Embryonic facial prominence (tissue), 1 donor: Measurements from ENCODE around the gene CTNNBL1.
"Not testable (repeated sequence)": the region's sequence is repeated elsewhere in the genome, so short reads cannot be mapped to it uniquely, and the experiment has no call there.

Source experiments
- DNase-seq: peaks from one replicate; pipeline ENCODE4 v3.0.0-alpha.2; 2016; ENCODE audit errors: extremely low spot score

Gene CTNNBL1

DNA sequence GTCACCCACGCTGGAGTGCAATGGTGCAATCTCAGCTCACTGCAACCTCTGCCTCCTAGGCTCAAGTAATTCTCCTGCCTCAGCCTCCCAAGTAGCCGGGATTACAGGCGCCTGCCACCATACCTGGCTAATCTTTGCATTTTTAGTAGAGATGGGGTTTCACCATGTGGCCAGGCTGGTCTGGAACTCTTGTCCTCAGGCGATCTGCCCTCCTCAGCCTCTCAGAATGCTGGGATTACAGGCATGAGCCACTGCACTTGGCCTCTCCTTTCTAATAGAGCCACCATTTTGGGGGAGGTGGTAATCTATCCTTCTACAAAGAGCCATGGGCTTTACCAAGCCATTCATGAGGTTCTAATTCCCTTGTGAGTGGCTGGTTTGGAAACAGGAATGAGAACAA, 14.1 kb upstream of the CTNNBL1 start:
- not testable (repeated sequence) for DNase-seq

- DNase-seq = no peak
Observed at GRCh38 chr20:37680420-37680819, 13.4 kb upstream of the CTNNBL1 start.

- DNase-seq = no peak
Observed at GRCh38 chr20:37681384-37682112, 12.3 kb upstream of the CTNNBL1 start.

- not testable (repeated sequence) for DNase-seq
Observed at GRCh38 chr20:37683146-37683545, 10.7 kb upstream of the CTNNBL1 start.

DNA sequence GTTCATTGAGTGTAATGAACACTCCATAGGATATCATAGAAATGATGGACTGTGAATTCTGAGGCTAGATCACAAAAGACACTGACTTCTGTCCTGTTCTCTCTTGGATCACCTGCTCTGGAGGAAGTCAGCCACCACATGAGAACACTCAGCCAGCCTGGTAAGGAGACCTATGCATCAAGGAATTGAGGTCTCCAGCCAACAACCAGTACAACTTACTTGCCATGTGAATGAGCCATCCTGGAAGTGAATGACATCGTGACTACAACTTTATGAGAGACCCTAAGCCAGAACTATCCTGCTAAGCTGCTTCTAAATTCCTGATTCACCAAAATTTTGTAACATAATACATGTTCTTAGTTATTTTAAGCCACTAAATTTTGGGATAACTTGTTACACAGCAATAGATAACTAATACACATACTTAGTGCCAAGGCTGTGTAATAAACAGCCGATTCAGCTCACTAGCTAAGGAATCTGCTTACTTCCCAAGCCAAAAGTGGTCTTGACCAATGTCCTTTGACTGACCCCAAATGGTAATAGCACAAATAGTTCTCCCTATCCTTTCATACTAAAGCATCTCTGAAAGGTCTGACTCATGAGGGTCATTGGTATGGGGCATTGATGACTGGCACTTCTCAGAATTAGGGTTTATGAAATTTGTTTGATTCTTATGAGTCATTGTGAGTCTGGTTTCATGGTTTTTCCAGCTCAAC, 6.9 kb upstream of the CTNNBL1 start:
- DNase-seq = no peak

GRCh38 chr20:37687478-37687805, 6.4 kb upstream of the CTNNBL1 start:
- no peak for DNase-seq

- no peak for DNase-seq
Observed at GRCh38 chr20:37688093-37688492, 5.7 kb upstream of the CTNNBL1 start.

GRCh38 chr20:37690626-37691369, 3.0 kb upstream of the CTNNBL1 start:
- no peak for DNase-seq

DNA sequence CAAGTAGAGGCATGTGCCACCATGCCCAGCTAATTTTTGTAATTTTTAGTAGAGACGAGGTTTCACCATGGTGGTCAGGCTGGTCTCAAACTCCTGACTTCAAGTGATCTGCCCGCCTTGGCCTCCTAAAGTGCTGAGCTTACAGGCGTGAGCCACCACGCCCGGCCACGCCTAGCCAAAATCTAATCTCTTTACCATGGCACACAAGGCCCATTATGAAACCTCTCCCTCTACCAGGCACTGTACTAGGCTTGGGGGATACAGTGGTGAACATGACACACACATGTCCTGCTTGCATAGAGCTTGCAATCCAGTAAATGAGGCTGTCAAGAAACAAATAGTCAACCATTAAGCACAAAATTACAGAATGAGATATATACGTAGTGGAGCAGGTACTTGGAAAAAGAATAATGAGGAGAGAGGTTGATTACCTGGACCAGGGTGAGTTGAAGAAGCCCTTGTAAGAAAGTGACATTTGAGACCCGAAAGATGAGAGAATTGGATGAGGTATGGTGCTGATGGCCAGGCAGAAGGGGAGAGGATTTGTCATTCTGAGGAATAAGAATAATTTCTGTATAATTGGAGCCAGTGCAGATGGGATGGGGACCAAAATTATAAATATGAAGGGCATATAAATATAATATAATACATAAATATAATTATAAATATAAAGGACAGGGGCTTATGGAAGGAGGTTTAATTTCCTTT, 1.2 kb upstream of the CTNNBL1 start:
- no peak for DNase-seq

GRCh38 chr20:37693242-37693634, 592 bp upstream of the CTNNBL1 start:
- no peak for DNase-seq

GRCh38 chr20:37695684-37696342, 2.0 kb downstream of the CTNNBL1 start:
- DNase-seq = no peak

- DNase-seq = no peak
Observed at GRCh38 chr20:37697314-37697713, 3.5 kb downstream of the CTNNBL1 start.

DNA sequence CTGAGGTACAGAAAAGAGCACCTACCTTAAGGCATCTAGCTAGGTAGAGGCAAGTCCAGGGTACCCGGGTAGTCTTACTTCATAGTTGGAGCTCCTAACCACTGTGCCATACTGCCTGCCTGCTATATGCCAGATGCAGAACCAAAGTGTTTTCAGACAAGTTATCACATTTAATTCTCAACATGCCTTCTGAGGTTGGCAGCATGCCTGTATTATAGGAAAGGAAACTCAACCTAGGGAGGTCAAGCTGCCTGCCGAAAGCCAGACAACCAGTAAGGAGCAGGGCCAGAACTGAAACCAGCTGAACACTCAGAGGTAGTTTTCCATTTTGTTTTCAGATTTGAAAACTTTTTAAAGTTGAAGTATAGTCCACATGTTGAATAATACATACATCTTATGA, 5.4 kb downstream of the CTNNBL1 start:
- DNase-seq = no peak

- DNase-seq = no peak
Observed at GRCh38 chr20:37700301-37700700, 6.5 kb downstream of the CTNNBL1 start.

- not testable (repeated sequence) for DNase-seq
Observed at GRCh38 chr20:37701676-37702075, 7.8 kb downstream of the CTNNBL1 start.

DNA sequence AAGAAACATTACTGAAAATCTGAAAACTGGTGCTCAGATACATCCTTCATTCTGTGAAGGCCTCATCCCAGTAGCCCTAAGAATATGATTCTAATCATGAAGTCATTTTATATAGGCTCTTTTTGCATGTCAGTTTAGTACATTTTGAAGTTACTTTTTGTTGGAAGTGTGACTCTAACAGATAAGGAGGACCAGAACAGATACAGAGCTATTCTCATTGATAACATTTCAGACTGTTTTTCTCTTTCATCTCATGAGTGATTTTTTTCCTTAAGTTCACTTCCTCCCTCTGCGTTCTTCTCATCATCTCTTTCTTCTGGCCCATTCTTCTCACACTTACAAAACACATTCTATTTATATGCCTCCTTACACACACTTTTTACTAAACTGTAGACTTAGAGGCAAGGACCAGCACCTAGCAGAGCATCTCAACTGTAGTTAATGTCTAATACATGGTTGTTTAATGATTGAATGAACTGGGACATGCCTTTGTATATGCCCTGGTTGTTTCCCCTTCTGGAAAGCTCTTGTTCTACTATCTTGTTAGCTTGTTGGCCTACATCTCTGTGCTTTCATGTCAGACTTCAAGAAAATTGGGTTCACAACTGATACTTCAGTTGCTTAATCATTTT, 8.7 kb downstream of the CTNNBL1 start:
- no peak for DNase-seq

GRCh38 chr20:37703035-37703845, 9.4 kb downstream of the CTNNBL1 start:
- DNase-seq = no peak

DNA sequence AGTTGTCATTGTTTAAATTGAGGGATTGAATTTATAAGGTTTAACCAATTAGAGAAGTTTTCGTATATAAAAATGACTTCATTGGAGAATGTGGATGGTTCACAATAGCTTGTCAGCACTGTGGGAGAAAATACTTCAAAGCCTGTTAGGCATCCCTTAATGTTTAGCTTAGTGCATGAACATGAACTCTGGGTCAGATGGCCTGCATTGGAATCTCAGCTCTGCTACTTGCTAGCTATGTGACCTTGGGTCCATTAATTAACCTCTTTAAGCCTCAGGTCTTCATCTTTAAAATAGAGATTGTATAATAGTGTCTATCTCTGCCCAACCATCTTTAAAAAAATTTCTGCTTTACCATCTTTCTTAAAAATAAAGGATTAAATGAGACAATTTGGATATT, 11.1 kb downstream of the CTNNBL1 start:
- no peak for DNase-seq

GRCh38 chr20:37706298-37706697, 12.5 kb downstream of the CTNNBL1 start:
- no peak for DNase-seq

DNA sequence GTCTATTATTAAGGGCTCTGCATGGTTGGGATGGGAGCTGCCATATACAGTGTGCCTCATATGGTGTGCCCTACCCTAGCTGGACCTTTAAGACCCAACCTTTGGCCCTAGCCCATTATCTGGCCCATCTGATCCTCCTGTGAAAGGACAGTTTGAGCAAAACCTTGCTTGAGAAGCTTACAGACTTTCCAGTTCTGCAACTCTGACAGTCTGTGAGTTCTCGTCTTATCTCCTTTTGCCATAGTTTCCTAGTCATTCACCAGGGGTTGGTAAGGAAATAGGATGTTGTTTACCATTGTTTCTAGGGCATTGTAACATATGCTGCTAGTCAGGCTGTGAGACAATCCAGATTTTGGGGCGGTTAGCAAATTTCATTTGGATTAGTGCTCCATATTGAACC, 17.2 kb downstream of the CTNNBL1 start:
- no peak for DNase-seq
